ENCODE measurements around the gene TMEM273.

- TF ChIP-seq POLR2A (IDR thresholded peaks at IDR 0.05) (no peak), CTCF (IDR thresholded peaks at IDR 0.05) (no peak)
Observed at GRCh38 chr10:49163741-49164140, 24.4 kb downstream of the TMEM273 start.

All from esophagus squamous epithelium (tissue), 4 donors.